Lower lobe of right lung (tissue), 2 donors: ENCODE results near the gene CD3D. TPM values are rescaled to one million over a fixed set of nuclear protein-coding genes. Genes with fewer than 3 reads are reported as not detected.
"Not testable (repeated sequence)": the region's sequence is repeated elsewhere in the genome, so short reads cannot be mapped to it uniquely, and the experiment has no call there.

Source experiments
- ATAC-seq, 2 donors: fragments of 200-7000 bp; cut with Tn5 transposase; one replicate each; pipeline ENCODE4 v1.9.1; 2020 to 2022; ENCODE audit warnings: mild to moderate bottlenecking in 2 of 2, moderate library complexity in 2 of 2
- DNase-seq: peaks from one replicate; pipeline ENCODE4 v3.0.0-alpha.2; 2020
- H3K27ac ChIP-seq: fragments of 200-600 bp; one replicate; pipeline ENCODE4 v1.8.0; 2022
- H3K27me3 ChIP-seq: fragments of 200-600 bp; one replicate; pipeline ENCODE4 v1.8.0; 2022; ENCODE audit warnings: low read depth
- H3K36me3 ChIP-seq: fragments of 200-600 bp; one replicate; pipeline ENCODE4 v1.8.0; 2022; ENCODE audit warnings: mild to moderate bottlenecking
- H3K4me1 ChIP-seq: fragments of 200-600 bp; one replicate; pipeline ENCODE4 v1.8.0; 2022
- H3K4me3 ChIP-seq: fragments of 200-600 bp; one replicate; pipeline ENCODE4 v1.8.0; 2022; ENCODE audit warnings: mild to moderate bottlenecking
- H3K9me3 ChIP-seq: fragments of 200-600 bp; one replicate; pipeline ENCODE4 v1.8.0; 2022
- CTCF ChIP-seq: fragments of 200-600 bp; IDR thresholded peaks from one replicate; pipeline ENCODE4 v1.8.0; 2022; ENCODE audit warnings: antibody characterized with exemption, mild to moderate bottlenecking
- intact Hi-C: fragments of 100-400 bp; cut with DNase I; formaldehyde crosslinking; loops from one replicate; pipeline ENCODE4 v1.11.0; 2022
- total RNA-seq: library from RNA; stranded (reverse); fragmentation: NEBNext Ultra II Directional; extraction: Animal tissue kit (Norgen Biotek cat#: 25700); gene quantifications from one replicate; pipeline ENCODE4 v1.2.1, GENCODE V29; 2021
- donor health status: DM: no; HTN: yes; CAD: no; lungs with severe emphysema.

CD3D gene
- total RNA-seq, 1 donor from 2014 or later: 7.4 TPM

DNA sequence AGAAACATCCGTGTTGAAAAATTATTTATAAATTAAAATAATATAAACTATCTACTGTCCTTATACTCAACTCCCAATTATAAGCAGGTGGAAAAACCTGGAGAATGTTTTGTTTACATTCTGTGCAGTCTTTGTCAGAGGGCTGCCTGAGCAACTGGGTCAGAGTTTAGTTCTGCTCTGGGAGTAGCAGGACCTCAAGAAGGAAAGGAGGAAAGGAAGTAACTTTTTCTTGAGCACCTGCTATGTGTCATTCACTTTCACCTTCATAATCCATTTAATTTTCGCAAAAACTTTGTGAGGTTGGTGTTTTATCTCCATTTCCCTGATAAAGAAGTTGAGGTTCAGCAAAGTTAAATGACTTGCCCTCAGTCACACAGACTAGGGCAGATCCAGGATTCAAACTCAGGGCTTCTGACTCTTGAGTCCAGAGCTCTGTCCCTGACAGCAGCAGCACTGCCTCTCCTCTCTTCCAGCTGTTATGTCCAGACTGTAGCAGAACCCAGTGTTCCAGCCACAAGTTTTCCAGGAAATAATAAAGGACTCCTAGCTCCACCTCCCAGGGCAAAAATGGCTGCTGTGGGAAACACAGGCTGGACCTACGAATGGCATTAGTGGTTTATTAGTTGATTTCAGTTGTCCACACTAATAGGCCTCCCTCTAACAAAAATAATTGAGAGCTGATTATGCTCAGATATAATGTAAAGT, 31.6 kb downstream of the CD3D start:
- no peak overlapping the region for H3K27ac ChIP-seq
- ATAC-seq (no peak), DNase-seq (no peak)
- peaks cover 8% of the 10 kb centered on the region for H3K4me1 ChIP-seq
- H3K27me3 ChIP-seq: no peaks in the 10 kb centered on the region
- H3K36me3 ChIP-seq: no peaks in the 10 kb centered on the region
- no peak for TF ChIP-seq CTCF
- no peaks in the 10 kb centered on the region for H3K9me3 ChIP-seq
- intact Hi-C loops: no loop called here
- no peak overlapping the region for H3K4me3 ChIP-seq

DNA sequence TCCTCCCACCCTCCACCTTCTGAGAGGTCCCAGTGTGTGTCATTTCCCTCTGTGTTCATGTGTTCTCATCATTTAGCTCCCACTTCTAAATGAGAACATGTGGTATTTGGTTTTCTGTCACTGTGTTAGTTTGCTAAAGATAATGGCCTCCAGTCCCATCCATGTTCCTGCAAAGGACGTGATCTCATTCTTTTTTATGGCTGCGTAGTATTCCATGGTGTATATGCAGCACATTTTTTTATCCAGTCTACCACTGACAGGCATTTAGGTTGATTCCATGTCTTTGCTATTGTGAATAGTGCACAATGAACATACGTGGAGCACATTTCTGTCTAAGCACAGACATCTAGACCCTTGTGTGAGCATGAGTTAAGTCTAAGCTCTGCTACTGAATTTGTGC, 32.2 kb downstream of the CD3D start:
- Histone ChIP-seq H3K4me1 (peaks cover 2% of the 10 kb centered on the region), H3K9me3 (no peaks in the 10 kb centered on the region), H3K4me3 (no peak overlapping the region), H3K27me3 (no peaks in the 10 kb centered on the region), H3K27ac (no peak overlapping the region), H3K36me3 (no peaks in the 10 kb centered on the region)
- no peak for DNase-seq
- no peak for TF ChIP-seq CTCF
- ATAC-seq: no peak
- intact Hi-C loops: no loop called here

GRCh38 chr11:118308995-118309528, 33.4 kb downstream of the CD3D start:
- H3K9me3 ChIP-seq, DNase-seq, H3K4me1 ChIP-seq, intact Hi-C loops, H3K36me3 ChIP-seq, H3K4me3 ChIP-seq, ATAC-seq, H3K27me3 ChIP-seq, H3K27ac ChIP-seq: not testable (repeated sequence)

DNA sequence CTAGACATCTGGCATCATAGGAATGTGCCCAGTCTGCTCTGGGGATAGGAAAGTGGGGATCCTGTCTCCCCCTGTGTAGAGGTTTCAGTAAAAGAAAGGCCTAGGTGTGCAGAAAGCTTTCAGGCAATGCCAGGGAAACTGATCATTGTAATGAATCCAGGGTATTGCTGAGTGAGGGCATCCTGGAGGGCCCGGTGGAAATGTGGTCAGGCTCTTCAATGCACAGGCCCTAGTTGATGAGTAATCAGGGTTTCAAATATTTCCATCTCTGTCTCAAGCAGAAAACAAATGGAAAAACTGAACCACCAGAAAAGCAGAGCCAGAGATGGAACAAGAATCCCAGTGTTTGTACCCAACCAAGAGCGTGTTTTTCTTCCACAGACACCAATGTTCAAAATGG, 35.9 kb downstream of the CD3D start:
- Histone ChIP-seq H3K27ac (no peak overlapping the region), H3K9me3 (no peaks in the 10 kb centered on the region), H3K36me3 (no peaks in the 10 kb centered on the region), H3K27me3 (no peaks in the 10 kb centered on the region), H3K4me1 (no peaks in the 10 kb centered on the region), H3K4me3 (peak overlapping the region; percentile 5)
- TF ChIP-seq CTCF: no peak
- DNase-seq: no peak
- no peak for ATAC-seq
- intact Hi-C loops: no loop called here

- Histone ChIP-seq H3K4me1 (no peaks in the 10 kb centered on the region), H3K4me3 (peak overlapping the region; percentile 33), H3K9me3 (no peaks in the 10 kb centered on the region), H3K27ac (no peak overlapping the region), H3K27me3 (no peaks in the 10 kb centered on the region), H3K36me3 (no peaks in the 10 kb centered on the region)
- no peak for DNase-seq
- no peak for TF ChIP-seq CTCF
- peak in 1 of 2 donors; percentile 32 for ATAC-seq
- intact Hi-C loops: no loop called here
Observed at GRCh38 chr11:118305726-118306125, 36.8 kb downstream of the CD3D start.

DNA sequence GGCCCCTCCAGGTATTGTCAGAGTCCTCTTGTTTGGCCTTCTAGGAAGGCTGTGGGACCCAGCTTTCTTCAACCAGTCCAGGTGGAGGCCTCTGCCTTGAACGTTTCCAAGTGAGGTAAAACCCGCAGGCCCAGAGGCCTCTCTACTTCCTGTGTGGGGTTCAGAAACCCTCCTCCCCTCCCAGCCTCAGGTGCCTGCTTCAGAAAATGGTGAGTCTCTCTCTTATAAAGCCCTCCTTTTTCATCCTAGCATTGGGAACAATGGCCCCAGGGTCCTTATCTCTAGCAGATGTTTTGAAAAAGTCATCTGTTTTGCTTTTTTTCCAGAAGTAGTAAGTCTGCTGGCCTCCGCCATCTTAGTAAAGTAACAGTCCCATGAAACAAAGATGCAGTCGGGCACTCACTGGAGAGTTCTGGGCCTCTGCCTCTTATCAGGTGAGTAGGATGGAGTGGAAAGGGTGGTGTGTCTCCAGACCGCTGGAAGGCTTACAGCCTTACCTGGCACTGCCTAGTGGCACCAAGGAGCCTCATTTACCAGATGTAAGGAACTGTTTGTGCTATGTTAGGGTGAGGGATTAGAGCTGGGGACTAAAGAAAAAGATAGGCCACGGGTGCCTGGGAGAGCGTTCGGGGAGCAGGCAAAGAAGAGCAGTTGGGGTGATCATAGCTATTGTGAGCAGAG, 37.8 kb downstream of the CD3D start, which contains the start of gene CD3E:
Gene CD3E (plus strand): TSS at position 163 of the 681 bp plus-strand sequence. CDS start 223 bp downstream, at position 386.
- Histone ChIP-seq H3K36me3 (no peaks in the 10 kb centered on the region), H3K4me3 (peak within 1 kb of the TSS; percentile 33), H3K27me3 (no peaks in the 10 kb centered on the region), H3K4me1 (no peaks in the 10 kb centered on the region), H3K9me3 (no peaks in the 10 kb centered on the region), H3K27ac (no peak within 1 kb of the TSS)
- DNase-seq (no peak), ATAC-seq (peak; percentile 45 to 46)
- intact Hi-C loops: no loop called here
- TF ChIP-seq CTCF: no peak
